GM18520 (cell line): ENCODE data around the gene ZRANB1.

Experiments used
- ATAC-seq: cut with Tn5 transposase; IDR thresholded peaks from one replicate; pipeline ENCODE4 v1.9.1; 2021; ENCODE audit not compliant: unreplicated experiment

Gene ZRANB1

DNA sequence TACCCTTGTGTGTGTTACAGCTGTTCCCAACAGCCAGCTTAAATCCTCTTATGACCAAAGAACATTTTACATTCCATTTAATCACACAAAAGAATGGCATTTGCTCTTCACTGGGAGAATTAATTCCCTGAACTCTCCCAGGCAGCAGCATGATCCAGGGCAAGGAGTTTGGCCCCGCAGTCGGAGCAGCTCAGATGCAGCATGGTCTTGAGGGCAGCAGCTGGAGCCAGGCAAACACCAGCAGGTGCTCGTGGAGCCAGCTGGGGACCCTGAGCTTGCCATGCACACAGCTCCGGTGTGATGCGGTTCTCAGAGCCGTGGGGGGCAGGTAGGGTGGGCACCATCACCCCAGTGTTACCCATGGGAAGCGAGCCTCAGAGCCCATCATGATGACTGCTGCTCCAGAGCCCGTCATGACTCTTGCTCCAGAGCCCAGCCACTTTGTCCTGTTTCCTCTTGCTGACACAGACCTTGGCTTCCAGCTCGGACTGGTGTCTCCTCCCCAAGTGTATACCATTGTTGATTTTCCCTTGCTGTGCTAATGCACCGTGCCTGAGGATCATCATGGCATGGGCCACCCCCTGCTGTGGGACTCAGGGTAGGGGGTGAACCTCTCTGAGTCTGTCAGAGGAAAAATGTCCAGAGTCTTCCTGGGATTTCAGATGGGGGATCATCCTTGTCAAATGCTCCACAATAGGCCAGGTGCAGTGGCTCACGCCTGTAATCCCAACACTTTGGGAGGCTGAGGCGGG, 75.8 kb downstream of the ZRANB1 start:
- ATAC-seq = no peak

DNA sequence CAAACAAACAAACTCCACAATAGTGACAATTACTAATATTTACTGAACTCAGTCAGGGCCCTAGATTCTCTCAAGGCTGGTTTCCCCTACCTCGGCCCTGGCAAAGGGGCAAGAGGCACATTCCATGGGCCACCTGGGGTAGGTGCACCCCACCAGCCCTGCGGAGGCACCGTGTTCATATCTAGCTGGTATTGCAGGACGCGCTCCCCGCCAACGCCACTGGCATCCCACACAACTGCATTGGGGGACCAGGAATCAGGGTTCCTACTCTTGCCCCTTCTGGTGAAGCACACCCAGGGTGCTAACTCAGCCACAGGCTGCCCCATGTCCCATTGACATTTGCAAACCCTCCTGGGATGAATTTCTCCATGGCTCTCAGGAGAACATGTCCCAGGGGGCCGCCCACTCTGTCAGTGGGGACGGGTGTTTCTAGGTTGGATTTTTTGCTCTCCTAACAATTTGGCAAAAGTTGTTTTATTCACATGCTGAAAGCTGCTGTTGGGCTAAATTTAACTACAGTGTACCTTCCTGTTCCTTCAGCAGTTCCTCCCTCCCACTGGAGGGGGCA, 76.7 kb downstream of the ZRANB1 start:
- no peak for ATAC-seq

DNA sequence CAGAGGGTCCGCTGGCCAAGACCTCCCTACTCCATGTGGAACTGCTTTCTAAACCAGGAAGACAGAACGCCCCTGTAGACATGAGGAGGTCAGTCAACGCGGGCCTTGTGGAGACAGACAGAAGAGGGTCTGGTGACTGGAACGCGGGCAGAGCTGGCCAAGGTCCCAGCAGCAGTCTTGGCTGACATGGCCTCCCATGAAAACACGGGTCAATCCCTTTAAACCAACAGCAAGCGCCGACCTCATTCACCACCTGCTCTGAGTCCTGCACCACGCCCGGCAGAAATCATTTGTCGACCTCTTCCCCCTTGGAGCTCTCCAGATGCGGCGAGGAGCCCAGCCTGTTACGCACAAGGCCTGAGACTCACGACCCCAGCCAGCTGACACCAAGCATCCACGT, 78.5 kb downstream of the ZRANB1 start:
- ATAC-seq = no peak

DNA sequence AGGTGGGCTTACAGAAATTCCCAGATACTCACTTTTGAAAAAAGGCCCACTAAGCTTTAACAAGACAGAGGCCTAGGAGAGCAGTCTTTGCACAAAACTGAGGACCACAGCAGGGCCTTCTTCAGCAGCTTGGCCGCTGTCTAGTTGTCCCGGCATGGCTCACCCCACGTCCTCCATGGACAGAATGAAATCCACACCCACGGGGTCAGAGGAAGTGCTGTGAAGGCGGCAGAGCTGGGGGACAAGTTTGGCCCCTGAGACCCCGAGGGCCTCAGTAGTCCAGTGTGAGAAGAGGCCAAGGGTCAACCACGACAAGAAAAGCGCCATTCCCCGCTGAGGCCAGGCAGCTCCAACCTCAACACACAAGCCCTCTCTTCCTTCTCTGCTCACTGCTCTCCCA, 78.9 kb downstream of the ZRANB1 start:
- no peak for ATAC-seq

DNA sequence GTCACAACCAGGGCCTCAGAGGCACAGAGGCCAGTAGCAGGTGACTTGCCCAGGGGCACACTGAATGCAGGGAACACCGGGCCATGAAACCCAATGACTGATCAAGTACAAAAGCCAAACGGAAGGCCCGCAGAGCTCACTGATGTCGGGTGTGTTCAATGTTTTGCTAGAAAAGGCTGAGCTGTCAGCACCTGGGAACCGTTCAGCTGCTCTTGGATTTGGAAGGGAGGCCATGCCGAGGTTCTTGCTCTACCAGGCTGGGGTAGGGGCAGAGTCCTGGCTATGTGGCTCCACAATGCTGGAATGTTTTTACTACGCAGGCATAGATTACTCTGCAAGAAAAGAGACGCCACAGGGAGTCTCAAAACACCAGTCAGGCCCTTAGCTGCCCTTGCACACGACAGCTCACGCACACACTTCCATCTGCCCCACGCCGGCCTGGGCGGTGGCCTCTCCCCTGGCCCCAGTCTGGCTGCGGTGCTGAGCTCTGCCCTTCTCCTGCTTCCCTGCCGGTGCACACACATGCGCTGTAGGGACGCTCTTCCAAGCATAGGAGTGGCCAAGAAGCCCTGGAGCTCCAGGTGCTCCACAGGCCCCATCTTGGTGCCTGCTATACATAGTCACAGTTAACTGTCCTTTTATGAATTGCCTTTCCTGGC, 79.9 kb downstream of the ZRANB1 start:
- no peak for ATAC-seq

DNA sequence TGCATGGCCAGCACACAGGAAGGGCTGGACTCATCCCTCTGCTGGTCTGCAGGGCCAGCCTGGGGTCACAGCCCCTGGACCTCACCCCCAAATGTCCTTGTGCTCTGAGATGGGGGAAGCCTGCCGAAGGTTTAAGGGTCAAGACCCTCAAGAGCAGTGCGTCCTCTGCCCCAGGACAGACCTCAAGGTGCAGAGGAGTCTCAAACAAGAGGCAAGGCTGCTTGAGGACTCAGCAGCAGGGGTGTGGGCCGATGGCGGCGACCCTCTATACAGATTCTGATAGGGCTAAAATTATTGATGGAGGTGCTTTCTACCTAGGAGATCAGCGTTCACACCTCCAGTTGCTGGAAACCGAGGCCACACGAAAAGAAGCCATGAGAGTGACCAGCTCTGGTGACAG, 80.7 kb downstream of the ZRANB1 start:
- no peak for ATAC-seq

DNA sequence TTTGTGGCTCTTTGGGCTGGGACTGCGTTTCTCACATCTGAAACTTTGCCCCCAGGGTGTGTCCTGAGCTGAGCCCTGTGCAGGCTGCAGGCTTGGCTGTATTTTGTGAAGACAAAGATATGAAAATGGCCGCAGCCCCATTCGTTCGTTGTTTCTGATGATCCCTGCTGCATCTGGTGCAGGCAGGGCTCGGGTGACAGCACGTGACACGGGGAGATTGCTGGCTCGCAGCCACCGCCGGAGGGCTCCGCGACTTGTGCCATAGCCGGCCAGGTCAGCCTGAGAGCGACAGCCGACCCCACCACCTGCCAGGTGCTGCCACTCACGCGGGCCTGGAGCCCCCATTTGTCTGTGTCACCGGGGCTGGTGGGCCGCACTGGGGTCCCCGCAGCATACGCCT, 81.3 kb downstream of the ZRANB1 start:
- no peak for ATAC-seq

DNA sequence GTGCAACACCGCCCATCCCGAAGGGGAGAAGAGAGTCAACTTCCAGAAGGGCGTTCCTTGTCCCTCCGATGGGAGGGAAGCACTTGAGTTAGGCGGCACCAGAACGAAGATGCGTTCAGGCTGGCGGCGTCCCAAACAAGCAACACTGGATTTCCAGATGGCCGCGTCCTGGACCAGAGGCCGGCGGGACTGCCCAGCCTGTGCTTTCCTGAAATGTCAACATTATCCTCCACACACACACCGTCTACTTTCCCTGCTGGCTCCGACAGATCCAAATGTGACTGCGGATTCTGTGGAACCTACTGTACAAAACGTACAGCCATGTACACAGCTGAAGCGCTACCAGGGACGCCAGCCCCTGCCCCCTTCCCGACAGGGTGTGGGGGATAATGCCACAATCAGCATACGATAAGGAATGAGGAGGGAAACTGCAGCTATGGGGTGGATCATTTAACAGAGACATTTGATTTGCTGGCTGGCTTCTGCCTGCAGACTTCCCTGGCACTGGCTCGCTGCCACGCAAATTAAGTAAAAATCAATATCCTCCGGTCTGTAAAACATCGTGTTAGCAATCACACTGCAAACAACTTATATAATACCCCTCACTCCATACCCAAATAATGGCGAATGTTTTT, 82.1 kb downstream of the ZRANB1 start:
- ATAC-seq = no peak

DNA sequence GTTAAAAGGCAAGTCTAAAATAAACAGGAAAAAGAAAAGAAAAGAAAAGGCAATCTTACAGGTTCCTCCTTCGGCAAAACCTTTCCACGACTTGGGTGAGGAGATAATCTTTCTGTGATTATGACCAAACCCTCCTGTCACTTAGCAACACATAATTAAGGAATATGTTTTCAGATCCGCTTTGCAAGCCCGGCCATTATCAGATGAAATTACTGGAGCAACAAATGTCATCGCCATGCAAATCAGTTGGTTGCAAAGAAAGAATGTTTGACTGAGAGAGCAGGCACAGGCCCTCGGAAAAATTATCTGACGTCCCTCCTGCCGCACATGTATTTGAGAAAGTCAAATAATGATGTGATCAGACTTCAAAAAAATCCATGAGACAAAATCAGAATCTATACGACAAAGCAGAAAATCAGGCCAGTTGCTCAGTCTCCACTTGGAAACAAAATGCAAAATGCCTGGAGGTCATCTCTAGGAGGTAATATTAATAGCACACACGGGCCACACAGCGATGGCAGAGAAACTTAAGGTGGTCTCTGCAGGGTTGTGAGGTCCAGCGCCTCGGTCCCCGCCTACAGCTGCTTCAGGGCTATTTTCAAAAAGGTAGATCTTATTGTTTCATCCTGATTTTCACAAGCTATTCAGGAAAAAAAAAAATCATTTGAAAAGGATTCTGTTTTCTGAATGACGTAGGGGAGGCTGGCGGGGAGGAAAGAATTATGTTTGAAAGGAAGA, 82.7 kb downstream of the ZRANB1 start:
- no peak for ATAC-seq

DNA sequence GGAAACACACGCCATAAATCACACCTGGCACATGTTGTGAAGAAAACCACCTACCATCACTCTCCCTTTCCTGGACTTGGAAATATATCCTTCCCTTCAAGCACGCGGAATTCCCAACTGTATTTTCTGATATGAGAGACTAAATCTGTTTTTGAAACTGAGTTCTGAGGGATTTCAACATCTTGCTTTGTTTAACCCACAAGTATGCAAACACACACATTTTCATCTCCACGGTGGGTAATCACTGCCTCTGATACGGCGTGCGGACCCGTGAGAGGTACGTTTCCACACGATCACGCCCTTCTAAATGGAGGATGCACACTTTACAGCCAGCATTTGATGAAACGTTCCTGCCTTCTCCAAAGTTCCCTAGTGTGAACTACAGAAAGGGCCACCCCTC, 83.4 kb downstream of the ZRANB1 start:
- ATAC-seq = no peak

DNA sequence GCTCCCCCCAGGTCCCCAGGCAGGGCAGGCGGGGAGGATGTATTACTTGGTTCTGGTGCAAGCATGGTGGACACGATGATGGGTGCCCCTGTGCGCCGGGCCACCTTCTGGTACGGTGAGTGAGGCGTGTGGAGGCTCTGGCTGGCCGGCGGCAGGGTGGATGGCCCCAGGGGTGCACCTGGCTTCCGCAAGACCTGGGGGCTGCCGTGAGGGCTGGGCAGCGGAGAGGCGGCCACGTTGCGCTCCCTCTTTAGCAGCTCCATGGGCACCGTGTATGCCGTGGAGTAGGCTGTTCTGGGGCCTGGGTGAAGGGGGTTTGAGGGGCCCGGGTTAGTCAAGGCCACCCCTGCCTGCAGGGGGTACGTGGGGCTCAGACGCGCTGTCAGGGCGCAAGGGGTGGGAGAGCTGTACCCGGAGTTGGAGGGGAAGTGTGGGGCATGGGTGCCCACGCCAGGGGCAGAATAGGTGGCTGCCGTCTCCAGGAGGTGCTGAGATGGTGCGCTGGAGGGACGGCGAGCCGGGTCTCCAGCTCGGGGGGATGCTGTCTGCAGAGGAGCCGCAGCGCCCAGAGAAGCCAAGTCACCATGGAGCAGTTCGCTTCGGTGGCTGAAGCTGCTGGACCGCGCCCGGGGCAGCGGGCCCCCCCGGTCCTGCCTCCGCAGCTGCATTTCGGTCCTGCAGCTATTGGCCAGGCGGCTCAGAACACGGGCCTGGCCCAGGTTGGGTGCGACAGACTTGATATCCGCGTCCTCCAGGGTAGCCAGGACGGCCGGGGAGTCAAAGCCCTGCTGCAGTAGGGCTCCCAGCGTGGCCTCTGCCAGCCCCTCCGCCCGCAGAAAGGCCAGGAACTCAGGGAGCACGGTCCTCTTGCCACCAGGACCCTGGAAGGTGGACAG, 84.4 kb downstream of the ZRANB1 start:
- ATAC-seq = no peak

DNA sequence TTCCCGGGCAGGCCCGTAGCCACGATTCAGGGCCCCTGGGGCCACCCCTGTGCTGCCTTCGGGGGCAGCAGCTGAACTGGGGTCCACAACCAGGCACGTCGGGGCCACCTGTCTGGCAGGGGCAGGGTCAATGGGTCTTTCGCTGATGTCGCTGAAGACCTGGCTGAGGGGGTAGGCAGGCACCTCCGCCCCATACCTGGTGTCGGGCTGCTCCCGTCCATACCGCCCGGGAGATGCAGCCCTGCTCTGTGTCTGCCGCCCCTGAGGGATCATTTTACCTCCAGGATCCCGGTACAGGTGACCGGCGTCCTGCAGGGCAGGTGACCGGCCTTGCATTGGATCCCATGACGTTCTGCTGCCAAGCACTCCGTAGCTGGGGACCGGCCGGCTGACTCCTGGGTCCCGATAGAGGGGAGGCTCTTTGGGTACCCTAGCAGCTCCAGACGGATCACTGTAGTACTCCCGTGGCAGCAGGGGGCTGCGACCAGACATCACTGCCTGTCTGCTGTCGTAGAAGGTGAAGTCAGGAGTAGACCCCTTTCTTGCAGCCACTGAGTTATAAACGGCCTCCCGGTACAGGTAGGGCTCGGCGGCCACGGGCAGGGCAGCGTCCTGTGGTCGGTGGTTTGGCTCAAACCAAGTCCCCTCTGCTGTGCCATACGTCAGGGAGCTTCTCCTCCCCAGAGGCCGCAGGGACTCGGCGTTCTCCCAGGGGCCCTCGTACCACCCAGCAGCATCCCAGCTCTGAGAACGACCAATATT, 85.2 kb downstream of the ZRANB1 start:
- ATAC-seq = no peak

DNA sequence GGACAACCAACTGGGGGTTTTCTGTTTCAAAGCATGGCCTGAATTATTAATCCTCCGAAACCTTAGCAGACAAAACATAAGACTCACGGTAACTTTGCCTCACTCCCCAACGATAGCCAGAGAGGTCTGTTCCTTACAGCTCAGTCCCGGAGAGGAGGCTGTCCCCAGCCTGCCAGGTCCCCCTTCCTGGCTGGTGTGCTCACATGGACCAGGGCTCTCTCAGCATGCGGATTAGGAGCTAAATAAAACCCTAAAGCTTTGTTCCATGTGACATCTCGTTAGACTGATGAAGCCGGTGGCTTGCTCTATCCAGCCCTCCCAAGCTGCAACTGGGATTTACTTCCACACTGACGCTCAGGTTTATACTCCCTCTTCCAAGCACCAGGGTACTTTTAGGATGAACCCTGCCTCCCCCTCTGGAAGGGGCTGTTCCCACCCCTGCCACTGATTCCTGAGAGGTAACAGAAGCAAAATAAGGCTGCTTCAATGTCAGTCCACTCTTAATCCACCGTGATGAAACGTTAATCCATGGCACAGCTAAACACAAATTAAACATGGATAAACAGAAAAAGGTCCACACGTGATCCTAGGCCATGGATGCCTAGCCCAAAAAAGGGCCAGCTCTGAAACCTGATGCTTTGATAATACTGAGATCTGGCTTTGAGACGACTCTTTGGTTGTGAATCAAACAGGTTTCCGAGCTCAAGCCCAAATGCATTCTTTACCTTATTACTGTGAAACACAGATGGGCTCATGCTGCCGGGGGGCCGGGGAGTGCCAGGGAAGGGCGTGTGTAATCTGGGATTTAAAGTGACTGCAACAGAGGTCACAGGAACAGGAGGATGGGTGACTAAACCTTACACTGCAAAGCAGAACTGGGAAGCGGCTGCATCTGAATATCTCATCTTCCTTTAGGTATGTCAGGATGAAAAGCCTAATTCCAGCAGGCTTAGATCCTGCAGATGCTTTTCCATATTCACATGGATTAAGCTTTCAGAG, 86.2 kb downstream of the ZRANB1 start:
- no peak for ATAC-seq

DNA sequence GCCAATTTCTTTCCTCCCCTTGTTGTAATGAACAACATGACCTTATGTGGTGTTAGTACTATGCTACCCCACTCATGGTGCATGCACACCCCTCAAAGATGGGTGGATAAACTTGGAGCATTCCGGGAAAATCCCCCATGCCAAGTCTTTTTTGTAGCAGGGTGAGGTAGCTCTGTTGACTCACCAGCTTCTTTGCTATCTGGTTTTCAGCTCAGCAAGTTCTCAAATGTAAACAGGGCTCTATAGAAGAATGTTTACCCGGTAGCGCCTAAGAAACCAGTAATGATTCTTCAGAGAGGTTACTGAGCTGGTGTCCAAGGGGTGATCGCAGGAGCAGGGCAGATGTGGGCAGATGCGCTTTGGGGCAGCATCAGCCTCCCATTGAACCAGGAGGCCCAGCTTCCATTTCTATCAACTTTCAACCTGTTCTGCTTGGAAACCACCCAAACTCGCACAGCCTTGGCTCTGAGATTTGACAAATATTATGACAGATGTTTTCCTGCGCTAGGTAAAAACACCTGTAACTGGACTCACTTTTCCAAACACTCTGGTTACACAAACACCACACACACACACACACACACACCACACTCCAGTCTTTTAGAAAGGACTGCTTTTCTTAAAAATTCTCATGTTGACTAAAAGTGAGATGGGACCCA, 87.8 kb downstream of the ZRANB1 start:
- no peak for ATAC-seq

DNA sequence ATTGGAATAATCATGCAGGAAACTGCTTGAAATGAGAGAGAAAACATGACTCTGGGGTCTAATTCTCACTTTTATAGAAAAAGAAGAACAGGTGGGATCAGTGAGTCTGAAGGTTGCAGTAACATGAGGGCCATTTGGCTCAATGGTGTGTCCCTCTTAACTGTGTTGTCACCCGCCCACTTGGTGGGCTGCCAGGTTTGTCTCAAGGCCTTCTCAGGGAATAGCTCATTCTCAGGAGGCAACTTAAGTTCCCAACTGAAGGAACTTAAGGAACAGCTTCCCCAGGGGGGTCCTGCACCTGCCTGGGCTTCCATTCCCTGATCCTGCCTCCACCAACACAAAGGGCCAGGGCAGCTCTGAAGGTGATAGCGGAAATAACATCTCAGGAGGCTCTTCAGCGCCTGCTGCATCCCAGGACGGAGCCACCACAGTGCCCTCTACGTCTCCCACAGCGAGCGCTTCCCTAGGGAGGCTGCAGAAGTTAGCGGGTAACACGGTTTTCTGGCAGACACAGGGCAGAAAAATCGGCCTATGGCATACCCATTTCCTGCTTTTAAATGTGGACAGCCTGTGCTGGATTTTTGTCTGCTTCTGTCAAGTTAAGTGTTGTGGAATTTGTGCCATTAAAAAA, 88.8 kb downstream of the ZRANB1 start:
- ATAC-seq = no peak

DNA sequence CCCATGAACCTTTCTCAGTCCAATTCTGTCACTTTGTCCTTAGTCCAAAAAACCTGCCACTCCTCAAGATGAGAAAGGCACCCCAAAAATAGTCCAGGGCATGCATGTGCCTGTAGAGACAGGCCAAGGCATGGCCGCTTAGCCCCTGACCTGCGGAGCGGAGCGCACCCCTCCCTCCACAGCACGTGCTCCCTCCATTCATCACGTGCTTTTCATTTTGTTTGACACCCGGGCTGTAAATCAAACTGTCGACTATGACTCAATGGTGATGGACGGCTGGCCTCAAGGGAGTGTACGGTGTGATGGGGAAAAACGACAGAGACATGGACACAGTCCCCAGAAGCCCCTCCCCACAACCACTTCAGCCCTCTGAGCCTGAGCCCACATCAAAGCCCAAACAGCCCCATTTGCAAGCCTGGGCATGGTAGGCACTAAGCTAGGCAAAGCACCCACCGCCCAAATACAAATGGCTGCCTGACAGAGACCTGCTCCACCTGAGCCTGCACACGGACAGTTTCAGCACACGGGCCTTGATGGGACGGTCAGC, 90.6 kb downstream of the ZRANB1 start:
- ATAC-seq = no peak
